H1 (cell line): ENCODE measurements around the gene FOXN3. TPM values are rescaled to one million over a fixed set of nuclear protein-coding genes. Genes with fewer than 3 reads are reported as not detected.

ENCODE experiments used
- SRF ChIP-seq: IDR thresholded peaks from 2 replicates; pipeline ENCODE4 v1.6.1; 2011; ENCODE audit warnings: mild to moderate bottlenecking, low read depth, low read length, moderate library complexity
- polyA plus RNA-seq, 7 experiments: library from polyadenylated mRNA; depleted of rRNA in 3 of 7; stranded (reverse) in 5 of 7; unstranded in 2 of 7; fragments of >200 nt in 5 of 7; fragments of 200-250 nt in 2 of 7; gene quantifications; 1 replicate in 5 of 7; 2 replicates in 1 of 7; 4 replicates in 1 of 7; pipeline versions ENCODE4 v1.2.1 to v1.2.3, GENCODE V29; 2011 to 2013; ENCODE audit warnings: missing spikeins in 2 of 7, mixed read lengths in 2 of 7
- total RNA-seq: library from RNA; stranded (reverse); fragmentation: NEBNext Ultra II Directional; extraction: Animal tissue kit (Norgen Biotek cat#: 25700); gene quantifications from 2 replicates; pipeline ENCODE4 v1.2.1, GENCODE V29; 2021

Gene FOXN3
- total and polyA plus RNA-seq, 2 of the 8 experiments (the other 6 are each of a cell fraction or from before 2014, with no cell fraction given), result 52.6 to 178 TPM

DNA sequence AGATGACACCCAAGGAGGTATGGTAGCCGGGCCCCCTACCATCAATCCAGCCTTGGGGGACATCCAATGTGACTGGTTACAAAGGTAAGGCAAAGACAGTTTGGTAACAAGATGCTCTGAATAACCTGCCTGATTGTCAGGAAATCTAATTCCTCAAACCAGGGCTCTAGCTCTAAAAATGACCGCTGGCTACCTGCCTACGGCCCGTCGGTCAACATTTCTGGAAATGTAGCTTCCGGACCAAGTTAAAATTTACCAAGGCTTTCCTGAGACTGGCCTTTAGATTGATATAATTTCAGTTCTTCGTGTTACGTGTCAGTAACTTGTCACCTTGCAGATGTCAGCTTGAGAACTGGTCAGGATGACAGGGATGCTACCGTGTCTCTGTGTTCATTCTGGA, 34.2 kb upstream of the FOXN3 start (continued):
- no peak for TF ChIP-seq SRF
